Measurements from ENCODE around the gene HIF3A. TPM values are rescaled to one million over a fixed set of nuclear protein-coding genes. Genes with fewer than 3 reads are reported as not detected.
A peak's percentile ranks its signal among the peaks of the same experiment; 100 is the strongest.

HIF3A gene
- total RNA-seq, 4 donors from 2014 or later = 3.8 to 52.8 (median 6.2) TPM

DNA sequence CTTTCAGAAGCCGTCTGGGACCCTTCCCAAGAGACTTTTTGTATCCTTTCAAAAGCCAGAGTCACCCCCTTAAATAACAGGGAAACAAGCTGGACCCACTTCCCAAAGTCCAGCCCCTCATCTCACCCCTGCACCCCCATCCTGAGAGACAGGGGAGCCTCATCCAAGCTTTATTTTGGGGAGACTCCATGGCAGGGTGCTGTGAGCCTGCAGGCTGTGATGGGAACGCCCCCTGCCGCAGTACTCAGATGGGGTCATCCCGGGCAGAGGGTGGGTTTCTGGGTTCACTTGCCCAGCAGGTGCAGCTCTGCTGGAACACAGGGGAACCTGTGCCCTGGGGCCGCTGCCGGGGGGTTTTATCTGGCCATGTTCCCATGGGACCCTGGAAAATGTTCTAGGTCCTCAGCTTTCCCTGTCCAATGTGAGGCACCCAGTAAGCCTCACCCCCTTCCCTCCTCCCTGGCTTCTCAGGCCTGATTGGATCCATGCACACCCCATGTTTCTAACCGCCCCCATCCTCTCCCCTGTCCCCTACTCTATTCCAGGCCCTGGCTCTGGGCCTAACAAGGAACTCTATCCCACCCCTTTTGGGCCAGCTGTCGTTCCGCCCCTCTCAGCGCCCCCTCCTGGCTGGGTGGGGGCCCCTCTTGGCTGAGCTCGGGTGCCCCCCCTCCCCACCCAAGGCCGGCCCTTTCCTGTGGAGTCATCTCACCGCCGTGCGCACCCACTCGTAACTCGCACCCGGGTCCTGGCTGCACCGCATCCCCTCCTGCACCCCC, 1.0 kb downstream of the HIF3A start:
- intact Hi-C loops (cut with DNase I) = no loop called here
- peaks cover 0 to 21% (median 0%) of the 10 kb centered on the region in 4 donors for H3K27me3 ChIP-seq
- H3K27ac ChIP-seq = peak overlapping the region; percentile 79 to 96 (median 92)
- TF ChIP-seq, protein P1, sequence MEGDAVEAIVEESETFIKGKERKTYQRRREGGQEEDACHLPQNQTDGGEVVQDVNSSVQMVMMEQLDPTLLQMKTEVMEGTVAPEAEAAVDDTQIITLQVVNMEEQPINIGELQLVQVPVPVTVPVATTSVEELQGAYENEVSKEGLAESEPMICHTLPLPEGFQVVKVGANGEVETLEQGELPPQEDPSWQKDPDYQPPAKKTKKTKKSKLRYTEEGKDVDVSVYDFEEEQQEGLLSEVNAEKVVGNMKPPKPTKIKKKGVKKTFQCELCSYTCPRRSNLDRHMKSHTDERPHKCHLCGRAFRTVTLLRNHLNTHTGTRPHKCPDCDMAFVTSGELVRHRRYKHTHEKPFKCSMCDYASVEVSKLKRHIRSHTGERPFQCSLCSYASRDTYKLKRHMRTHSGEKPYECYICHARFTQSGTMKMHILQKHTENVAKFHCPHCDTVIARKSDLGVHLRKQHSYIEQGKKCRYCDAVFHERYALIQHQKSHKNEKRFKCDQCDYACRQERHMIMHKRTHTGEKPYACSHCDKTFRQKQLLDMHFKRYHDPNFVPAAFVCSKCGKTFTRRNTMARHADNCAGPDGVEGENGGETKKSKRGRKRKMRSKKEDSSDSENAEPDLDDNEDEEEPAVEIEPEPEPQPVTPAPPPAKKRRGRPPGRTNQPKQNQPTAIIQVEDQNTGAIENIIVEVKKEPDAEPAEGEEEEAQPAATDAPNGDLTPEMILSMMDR (IDR thresholded peaks at IDR 0.05) = peak in 3 of 6 experiments; percentile 11 to 18 (median 14)
- peak in 2 of 4 donors; percentile 43 to 51 for TF ChIP-seq POLR2A (IDR thresholded peaks at IDR 0.05)
- H3K9me3 ChIP-seq = no peaks in the 10 kb centered on the region
- WGBS, 2 donors = 27% methylated on average over 9 to 13 of the region's 19 CpGs
- H3K4me1 ChIP-seq = peaks cover 35 to 73% (median 47%) of the 10 kb centered on the region in 3 donors
- H3K36me3 ChIP-seq = no peaks in the 10 kb centered on the region
- no peak for DNase-seq
- peak overlapping the region; percentile 26 to 65 (median 52) for H3K4me3 ChIP-seq

DNA sequence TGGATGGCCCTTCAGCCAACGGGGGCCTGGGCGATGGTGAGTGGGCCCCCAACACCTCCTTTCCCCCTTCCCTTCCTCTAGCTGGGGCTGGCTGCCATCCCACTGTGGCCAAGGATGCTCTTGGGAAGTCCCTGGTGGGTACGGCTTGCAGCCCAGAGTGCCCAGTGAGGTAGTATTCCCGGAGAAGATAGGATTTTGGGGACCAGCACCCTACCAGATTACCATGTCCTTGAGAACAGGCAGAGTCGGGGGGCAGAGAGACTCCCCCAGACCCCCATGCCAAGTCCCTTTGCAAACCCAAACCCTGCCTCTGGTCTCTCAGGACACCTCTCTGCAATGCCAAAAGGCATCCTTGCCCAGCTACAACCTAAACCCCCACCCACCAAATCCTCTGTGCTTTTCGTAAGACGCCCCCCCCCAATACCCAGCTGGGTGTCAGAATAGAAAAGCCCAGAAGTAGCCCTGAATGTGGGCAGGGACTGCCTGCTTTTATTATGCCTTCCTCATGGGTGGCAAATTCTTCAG, 1.7 kb downstream of the HIF3A start:
- 0 to 8% methylated on average over 1 to 2 of the region's 7 CpGs for WGBS, 2 donors
- Histone ChIP-seq H3K4me3 (peak overlapping the region; percentile 26 to 65 (median 52)), H3K36me3 (peaks cover 0 to 4% (median 0%) of the 10 kb centered on the region in 3 donors), H3K27me3 (peaks cover 0 to 21% (median 0%) of the 10 kb centered on the region in 4 donors), H3K9me3 (no peaks in the 10 kb centered on the region), H3K27ac (peak overlapping the region; percentile 79 to 96 (median 92)), H3K4me1 (peaks cover 38 to 79% (median 50%) of the 10 kb centered on the region in 3 donors)
- DNase-seq = no peak
- intact Hi-C loops (cut with DNase I) = no loop called here
- TF ChIP-seq, protein P1 (IDR thresholded peaks at IDR 0.05) = no peak
- peak in 1 of 4 donors; percentile 24 for TF ChIP-seq POLR2A (IDR thresholded peaks at IDR 0.05)

DNA sequence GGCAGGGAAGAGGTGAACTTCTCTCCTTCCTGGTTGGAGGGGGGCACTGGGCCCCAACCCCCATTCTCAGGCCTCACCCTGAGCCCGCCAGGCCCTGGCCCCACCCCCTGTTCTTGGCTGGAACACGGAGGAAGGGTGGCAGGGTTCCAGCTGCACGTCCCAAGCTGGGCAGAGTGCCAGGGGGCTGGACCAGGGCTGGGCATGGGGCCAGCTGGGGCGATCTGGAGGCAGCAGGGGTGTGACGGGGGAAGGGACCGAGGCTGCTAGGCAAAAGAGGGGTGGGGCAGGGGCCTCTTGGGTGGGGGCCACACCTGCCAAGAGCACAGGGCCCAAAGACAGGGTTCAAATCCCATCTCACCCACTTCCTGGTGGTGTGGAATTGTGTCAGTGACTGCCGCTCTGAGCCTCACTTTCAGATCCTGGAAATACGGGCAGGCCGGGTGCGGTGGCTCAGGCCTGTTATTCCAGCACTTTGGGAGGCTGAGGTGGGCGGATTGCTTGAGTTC, 2.2 kb downstream of the HIF3A start:
- H3K27ac ChIP-seq = peak overlapping the region; percentile 79 to 96 (median 92)
- H3K4me1 ChIP-seq = peaks cover 43 to 84% (median 54%) of the 10 kb centered on the region in 3 donors
- no peak for DNase-seq
- TF ChIP-seq POLR2A (IDR thresholded peaks at IDR 0.05) = peak in 1 of 4 donors; percentile 19
- TF ChIP-seq, protein P1 (IDR thresholded peaks at IDR 0.05) = no peak
- WGBS, 2 donors = 0% methylated on average over 5 of the region's 11 CpGs; no CpG with 5 or more reads in 1 of the 2 donors
- intact Hi-C loops (cut with DNase I) = no loop called here
- H3K36me3 ChIP-seq = peaks cover 0 to 9% (median 0%) of the 10 kb centered on the region in 3 donors
- peak overlapping the region; percentile 26 to 65 (median 52) for H3K4me3 ChIP-seq
- peaks cover 0 to 21% (median 0%) of the 10 kb centered on the region in 4 donors for H3K27me3 ChIP-seq
- peaks cover 0 to 3% (median 0%) of the 10 kb centered on the region in 3 donors for H3K9me3 ChIP-seq

DNA sequence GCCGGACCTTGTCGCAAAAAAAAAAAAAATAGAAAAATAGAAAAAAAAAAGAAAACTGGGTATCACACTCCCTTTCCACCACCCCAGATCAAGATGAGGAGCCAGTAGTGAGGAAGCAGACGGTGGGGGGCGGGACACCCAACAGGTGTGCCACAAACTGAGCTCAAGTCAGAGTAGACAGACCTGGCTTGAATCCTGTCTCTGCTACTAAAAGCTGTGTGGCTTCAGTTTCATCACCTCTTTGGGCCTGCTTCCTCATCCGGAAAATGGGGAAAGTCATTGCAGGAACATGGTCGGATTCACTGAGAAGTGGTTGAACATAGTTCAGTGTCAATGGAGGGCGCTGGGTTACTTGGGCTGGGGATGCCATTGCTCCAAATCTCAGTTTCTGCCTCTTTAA, 2.9 kb downstream of the HIF3A start:
- intact Hi-C loops (cut with DNase I) = no loop called here
- TF ChIP-seq, protein P1 (IDR thresholded peaks at IDR 0.05) = no peak
- no peak for TF ChIP-seq POLR2A (IDR thresholded peaks at IDR 0.05)
- peak overlapping the region; percentile 79 to 96 (median 92) for H3K27ac ChIP-seq
- peaks cover 0 to 5% (median 0%) of the 10 kb centered on the region in 3 donors for H3K9me3 ChIP-seq
- peaks cover 0 to 21% (median 0%) of the 10 kb centered on the region in 4 donors for H3K27me3 ChIP-seq
- DNase-seq = no peak
- H3K36me3 ChIP-seq = peaks cover 0 to 15% (median 0%) of the 10 kb centered on the region in 3 donors
- H3K4me1 ChIP-seq = peaks cover 43 to 91% (median 54%) of the 10 kb centered on the region in 3 donors
- WGBS, 2 donors = 57 to 60% methylated on average over 6 to 7 of the region's 7 CpGs
- H3K4me3 ChIP-seq = peak overlapping the region; percentile 26 to 65 (median 52)

Data from esophagus squamous epithelium (tissue), 5 donors.